Measurements from ENCODE around the gene HMG20A.

GRCh38 chr15:77395013-77395774, 25.5 kb upstream of the HMG20A start:
- TF ChIP-seq CTCF (IDR thresholded peaks at IDR 0.05), result no peak
- TF ChIP-seq POLR2A (IDR thresholded peaks at IDR 0.05), result no peak
